Suprapubic skin (tissue), 3 donors: ENCODE data around the gene PNKP.

Experiments used
- CTCF ChIP-seq, 2 donors: fragments of 200-600 bp in 1 of 2; fragments of 450-650 bp in 1 of 2; sonication (generic) in 1 of 2; IDR thresholded peaks; one replicate each; pipeline ENCODE4 v1.5.1; 2016 to 2019; ENCODE audit warnings: antibody characterized with exemption in 2 of 2, mild to moderate bottlenecking in 1 of 2, moderate library complexity in 1 of 2
- POLR2A ChIP-seq, 2 donors: fragments of 450-650 bp; IDR thresholded peaks; one replicate each; pipeline ENCODE4 v1.6.1; 2017; ENCODE audit warnings: antibody characterized with exemption in 2 of 2, mild to moderate bottlenecking in 2 of 2, moderate library complexity in 2 of 2

DNA sequence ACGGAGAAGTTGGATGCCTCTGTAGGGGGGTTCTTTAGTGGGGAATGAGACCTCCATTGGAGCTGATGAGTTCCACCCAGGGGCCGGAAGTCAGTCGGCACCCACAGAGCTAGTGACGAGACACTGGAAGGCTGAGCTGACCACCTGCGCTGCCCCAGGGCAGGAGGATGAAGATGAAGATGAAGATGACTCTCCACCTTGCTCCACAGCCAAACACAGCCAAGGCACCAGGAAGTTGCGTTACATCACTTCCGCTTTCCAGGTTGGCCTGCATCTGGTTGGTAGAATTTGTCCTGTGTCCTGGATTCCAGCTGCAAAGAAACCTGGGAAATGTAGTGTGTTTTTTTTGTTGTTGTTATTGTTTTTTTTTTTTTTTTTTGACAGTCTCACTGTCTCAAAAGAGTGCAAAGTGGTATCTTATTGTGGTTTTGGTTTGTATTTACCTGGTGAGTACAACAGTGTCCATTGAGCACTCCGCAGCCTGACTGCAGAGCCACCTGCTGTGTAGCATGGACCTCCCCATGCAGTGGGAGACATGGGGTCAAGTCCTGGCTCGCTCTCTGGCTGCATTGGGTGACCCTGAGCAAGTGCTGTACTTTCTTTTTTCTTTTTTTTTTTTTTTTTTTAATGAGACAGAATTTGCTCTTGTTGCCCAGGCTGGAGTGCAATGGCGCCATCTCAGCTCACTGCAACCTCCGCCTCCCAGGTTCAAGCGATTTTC lies 12.0 kb upstream of the PNKP start:
- TF ChIP-seq CTCF (IDR thresholded peaks at IDR 0.05): no peak
- TF ChIP-seq POLR2A (IDR thresholded peaks at IDR 0.05): no peak
